HG03280 (cell line): ENCODE measurements around the gene ENPP3.
A peak's percentile ranks its signal among the peaks of the same experiment; 100 is the strongest.
"Not testable (repeated sequence)": the region's sequence is repeated elsewhere in the genome, so short reads cannot be mapped to it uniquely, and the experiment has no call there.

ENCODE experiments used
- ATAC-seq: cut with Tn5 transposase; IDR thresholded peaks from one replicate; pipeline ENCODE4 v1.9.1; 2021; ENCODE audit warnings: mild to moderate bottlenecking, moderate library complexity; ENCODE audit not compliant: unreplicated experiment

ENPP3 gene

DNA sequence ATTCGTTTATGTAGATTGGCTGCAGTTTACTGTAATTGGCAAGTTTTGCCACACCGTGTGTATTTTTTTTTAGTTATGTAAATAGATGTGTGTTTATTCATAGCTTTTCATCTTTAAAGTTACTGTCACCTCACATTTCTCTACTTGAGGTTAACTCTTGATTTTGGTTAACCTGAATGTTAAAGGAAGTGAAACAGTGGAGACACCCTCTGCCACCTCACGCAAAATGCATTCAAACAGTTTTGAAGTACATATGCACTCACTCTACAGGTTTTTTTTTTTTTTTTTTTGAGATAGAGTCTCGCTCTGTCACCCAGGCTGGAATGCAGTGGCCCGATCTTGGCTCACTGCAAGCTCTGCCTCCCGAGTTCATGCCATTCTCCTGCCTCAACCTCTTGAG is 46.4 kb downstream of the ENPP3 start:
- ATAC-seq: peak; percentile 59

DNA sequence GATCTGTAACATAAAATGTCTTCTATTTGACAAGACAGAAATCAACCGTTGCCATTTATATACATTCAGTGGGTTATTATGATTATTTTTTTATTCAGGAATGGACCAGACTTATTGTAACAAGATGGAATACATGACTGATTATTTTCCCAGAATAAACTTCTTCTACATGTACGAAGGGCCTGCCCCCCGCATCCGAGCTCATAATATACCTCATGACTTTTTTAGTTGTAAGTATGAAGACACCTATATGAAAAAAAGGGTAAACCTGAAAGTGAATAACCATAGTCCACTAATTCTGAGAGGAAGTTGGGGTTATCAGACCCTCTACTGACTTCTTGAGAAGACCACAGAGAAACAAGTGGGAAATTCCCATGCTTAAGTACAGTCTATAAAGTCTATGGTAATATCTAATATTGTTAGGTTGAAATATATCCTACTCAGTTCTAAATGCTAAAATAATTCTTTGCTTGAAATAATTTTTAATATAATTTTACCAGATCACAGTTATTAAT is 48.2 kb downstream of the ENPP3 start:
- no peak for ATAC-seq

- no peak for ATAC-seq
These were observed 49.9 kb downstream of the ENPP3 start for GRCh38 chr6:131687022-131687421.

- peak; percentile 50 for ATAC-seq
These were observed 51.2 kb downstream of the ENPP3 start for GRCh38 chr6:131688286-131688685.

- no peak for ATAC-seq
These were observed 54.9 kb downstream of the ENPP3 start for GRCh38 chr6:131692031-131692430.

DNA sequence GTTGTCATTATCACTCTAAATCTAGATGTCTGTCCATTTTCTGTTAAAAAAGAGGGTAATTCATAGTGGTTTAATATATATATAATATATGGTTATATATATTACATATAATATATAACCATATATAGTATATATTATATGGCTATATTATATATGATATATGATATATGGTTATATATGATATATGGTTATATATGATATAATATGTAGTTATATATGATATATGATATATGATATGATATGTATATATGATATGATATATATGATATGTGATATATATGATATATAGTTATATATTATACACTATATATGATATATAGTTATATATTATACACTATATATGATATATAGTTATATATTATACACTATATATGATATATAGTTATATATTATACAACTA is 55.5 kb downstream of the ENPP3 start:
- no peak for ATAC-seq

DNA sequence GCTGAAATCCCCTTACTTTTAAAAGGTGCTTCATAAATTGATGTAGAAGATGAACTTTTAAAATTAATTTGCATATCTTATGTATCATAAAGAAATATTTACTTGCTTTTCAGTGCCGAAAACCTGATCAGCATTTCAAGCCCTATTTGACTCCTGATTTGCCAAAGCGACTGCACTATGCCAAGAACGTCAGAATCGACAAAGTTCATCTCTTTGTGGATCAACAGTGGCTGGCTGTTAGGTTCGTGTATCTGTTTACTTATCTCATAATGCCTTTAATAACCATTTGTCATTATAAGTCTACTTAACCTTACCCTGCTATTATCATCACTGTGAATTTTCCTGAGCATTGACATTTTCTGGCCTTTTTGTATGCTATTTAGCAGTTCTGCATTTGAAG is 56.3 kb downstream of the ENPP3 start:
- no peak for ATAC-seq

DNA sequence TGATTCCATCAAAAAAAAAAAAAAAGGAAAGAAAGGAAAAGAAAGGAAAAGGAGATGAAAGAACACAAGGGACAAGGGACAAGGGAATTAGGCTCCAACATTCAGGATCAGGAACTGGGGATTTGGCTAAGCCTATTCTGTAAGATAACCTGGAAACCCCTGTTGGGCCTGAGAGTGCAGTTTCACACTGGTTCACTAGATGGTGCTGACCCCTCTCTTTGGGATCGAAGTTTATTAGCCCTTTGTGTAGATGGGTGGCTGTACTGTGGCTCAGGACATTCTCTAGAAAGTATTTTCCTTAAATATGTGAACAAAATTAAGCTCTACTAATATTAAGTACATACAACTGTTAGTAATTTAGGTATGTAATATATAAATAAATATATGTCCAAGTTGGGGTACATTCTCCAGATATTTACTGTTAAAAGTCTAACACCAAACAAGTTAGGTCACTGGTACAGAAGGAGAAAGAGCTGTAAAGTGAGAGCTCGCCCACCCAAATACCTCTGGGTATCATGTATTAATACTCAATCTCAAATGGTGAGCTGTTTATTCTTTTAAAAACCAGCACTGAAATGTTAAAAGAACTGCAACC is 57.8 kb downstream of the ENPP3 start:
- peak; percentile 71 for ATAC-seq

DNA sequence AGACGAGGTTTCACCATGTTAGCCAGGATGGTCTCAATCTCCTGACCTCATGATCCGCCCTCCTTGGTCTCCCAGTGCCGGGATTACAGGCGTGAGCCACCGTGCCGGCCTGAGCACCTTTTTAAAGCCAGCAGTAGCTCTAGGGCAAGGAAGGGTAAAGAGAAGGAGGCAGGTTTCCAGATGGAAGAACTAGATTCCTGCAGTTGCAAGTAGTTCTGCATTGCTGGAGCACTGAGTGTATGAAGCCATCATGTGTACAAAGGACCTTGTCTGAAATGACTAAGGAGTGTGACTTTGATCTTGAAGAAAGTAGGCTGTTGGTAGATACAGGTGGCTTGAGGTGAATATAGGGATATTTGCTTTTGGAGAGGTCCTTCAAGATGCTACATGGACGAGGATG is 59.9 kb downstream of the ENPP3 start:
- ATAC-seq: no peak

DNA sequence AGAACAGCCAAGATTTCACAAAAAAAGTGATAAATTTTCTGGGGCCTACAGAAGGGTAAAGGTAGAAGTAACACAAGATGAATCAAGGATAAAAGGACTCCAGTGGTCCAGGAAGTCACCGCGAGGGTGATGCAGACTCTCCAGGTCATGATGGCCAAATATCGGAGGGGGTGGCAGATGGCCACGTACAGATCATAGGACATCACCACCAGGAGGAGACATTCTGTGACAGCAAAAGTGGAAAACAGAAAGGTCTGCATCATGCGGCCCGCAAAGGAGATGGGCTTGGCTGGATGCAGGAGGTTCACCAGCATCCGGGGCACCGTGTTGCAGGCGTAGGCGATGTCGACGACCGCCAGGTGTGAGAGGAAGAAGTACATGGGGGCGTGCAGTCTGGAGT is 63.7 kb downstream of the ENPP3 start:
- not testable (repeated sequence) for ATAC-seq

DNA sequence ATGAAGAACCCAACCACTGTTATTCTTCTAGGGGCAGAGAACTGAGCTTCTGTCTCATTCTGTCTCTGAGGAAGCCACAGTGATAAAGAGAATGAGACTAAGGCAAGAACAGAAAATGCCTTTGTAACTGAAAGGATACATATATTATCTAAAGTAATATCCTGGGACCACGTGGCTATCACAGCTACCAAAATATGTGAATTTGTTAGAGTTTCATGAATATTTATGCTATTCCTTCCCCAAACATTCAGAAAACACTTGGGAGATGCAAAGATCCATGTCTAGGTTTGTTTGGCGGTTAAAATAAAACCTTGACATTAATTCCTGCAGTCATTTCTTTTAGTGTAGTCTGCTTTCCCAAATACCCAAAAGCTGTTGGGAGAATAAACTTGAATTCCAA is 66.8 kb downstream of the ENPP3 start:
- not testable (repeated sequence) for ATAC-seq

DNA sequence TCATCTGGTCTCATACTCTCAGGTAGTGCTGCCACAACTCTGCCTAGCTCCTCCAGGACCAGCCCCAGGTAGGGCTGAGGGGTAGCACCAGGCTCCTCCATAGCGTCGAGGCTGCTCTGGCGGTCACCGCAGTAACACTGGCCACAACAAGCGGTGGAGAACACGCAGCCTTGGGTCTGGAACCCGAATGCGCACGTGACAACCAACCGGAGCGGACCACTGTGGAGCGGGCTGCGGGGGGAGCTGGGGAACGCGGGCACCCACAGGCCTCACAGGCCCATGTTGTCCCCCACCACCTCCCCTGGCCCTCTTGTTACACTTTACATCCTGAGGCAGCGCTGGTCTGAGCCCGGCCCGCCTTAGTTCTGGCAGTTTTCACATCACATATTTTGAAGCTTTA is 73.8 kb downstream of the ENPP3 start, which contains the start of gene CTAGE9:
Gene CTAGE9, minus strand, starts transcription at position 101 of the 400 bp plus-strand sequence. Its CDS starts 0 bp downstream, at position 101.
- ATAC-seq: not testable (repeated sequence)

- not testable (repeated sequence) for ATAC-seq
These were observed 78.5 kb downstream of the ENPP3 start for GRCh38 chr6:131715567-131715966.

DNA sequence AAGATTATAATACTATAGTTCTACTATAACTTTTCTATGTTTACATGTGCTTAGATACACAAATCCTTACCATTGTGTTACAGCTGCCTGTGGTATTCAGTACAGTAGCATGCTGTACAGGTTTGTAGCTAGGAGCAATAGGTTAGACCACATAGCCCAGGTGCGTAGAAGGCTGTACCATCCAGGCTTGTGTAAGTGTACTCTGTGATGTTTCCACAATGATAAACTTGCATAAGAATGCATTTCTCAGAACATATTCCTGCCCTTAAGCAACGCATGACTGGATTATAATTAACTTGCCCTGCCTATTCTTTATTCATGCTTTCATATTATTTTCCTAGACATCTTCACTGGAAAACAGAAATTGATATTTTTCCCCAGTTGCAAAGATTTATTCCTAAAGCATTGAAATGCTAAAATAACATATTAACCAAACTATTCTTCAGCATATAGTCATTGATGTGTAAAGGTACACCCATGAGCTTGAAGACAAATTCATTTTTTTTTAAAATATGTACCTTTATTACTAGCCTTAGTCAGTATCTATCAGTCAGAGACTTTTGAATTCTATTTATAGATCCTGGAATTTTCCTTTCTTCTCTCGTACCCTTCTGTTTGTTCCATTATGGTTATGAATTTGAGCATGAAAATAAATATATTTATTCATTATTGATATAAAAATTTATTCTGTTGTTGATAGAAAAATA is 80.9 kb downstream of the ENPP3 start:
- no peak for ATAC-seq

GRCh38 chr6:131721161-131721560 is 84.1 kb downstream of the ENPP3 start:
- ATAC-seq: no peak

- ATAC-seq: no peak
These were observed 87.0 kb downstream of the ENPP3 start for GRCh38 chr6:131724114-131724513.

GRCh38 chr6:131727467-131727866 is 90.4 kb downstream of the ENPP3 start:
- no peak for ATAC-seq

- ATAC-seq: no peak
These were observed 90.8 kb downstream of the ENPP3 start for GRCh38 chr6:131727868-131728267.

GRCh38 chr6:131728296-131728939 is 91.3 kb downstream of the ENPP3 start:
- no peak for ATAC-seq

DNA sequence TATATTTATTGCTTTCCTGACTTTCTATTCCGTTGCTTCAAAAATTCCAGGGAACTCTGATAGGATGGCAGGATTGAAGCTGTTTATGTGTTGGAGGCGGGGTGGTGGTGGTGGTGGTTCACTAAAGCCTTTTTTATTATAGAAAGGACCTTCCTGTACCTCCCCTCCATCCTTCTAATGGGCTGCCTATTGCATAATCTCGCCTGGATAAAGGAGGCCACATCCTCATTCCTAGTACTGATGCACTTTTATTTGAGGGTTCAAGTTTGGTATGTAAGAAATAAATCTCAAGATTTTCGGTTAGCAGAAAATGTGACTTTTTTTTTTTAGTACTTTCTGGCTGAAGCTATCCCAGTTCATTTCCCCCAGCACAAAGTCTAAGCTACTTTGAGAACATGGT is 92.4 kb downstream of the ENPP3 start:
- no peak for ATAC-seq

DNA sequence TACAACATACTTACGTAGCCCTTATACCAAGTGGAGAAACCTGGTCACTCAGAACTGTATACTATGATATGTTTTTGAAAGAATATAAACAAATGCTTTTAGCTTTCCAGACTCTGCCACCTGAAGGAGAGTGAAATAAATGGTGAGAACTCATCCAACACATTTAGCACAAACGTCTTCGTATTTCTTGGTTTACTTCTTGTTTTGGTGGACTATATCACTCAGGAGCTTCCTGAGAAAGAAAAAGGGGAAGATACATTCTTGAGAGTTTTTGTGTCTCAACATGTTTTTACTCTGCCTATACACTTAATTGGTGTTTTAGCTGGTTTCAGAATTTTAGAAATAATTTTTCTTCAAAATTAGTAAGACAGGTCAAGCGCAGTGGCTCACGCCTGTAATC is 93.2 kb downstream of the ENPP3 start:
- ATAC-seq: no peak

DNA sequence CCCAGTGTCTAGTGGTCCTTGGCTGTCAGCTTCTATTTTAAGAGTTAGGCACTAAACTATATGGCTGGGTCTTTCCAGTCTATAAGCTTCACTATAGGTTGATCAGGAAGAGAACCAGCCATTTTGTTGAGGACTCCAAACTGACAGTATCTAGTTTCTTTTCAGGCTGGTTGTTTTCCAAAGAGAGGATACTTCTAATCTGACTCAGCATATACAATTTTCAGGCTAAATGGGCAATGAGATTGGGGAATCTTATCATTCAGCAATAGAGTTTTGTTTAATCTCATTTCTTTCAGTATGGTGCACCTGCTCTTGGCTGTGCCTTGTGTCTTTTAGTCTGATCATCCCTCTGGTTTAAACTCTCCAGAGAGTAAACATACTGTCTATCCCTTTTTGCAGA is 94.1 kb downstream of the ENPP3 start:
- no peak for ATAC-seq
